ENCODE measurements around the gene TMPRSS11F.

The TMPRSS11F gene

GRCh38 chr4:68132342-68132741 is 2.7 kb upstream of the TMPRSS11F start:
- no peak overlapping the region for H3K27ac ChIP-seq
- TF ChIP-seq ZFX (IDR thresholded peaks at IDR 0.05; ENCODE audit: borderline replicate concordance) (no peak), CTCF (IDR thresholded peaks at IDR 0.05) (no peak)

- no peak for TF ChIP-seq ZFX (IDR thresholded peaks at IDR 0.05; ENCODE audit: borderline replicate concordance)
- TF ChIP-seq CTCF (IDR thresholded peaks at IDR 0.05), result no peak
- H3K27ac ChIP-seq, result no peak overlapping the region
Observed at GRCh38 chr4:68124262-68124661, 5.4 kb downstream of the TMPRSS11F start.

GRCh38 chr4:68123525-68123924 is 6.1 kb downstream of the TMPRSS11F start:
- no peak for TF ChIP-seq ZFX (IDR thresholded peaks at IDR 0.05; ENCODE audit: borderline replicate concordance)
- TF ChIP-seq CTCF (IDR thresholded peaks at IDR 0.05), result no peak

GRCh38 chr4:68119921-68120320 is 9.7 kb downstream of the TMPRSS11F start:
- TF ChIP-seq ZFX (IDR thresholded peaks at IDR 0.05; ENCODE audit: borderline replicate concordance), result no peak
- TF ChIP-seq CTCF (IDR thresholded peaks at IDR 0.05), result no peak
- no peak overlapping the region for H3K27ac ChIP-seq

More at GRCh38 chr4:68123525-68123924, 6.1 kb downstream of the TMPRSS11F start:
- H3K27ac ChIP-seq, result no peak overlapping the region

GRCh38 chr4:68110441-68110840 is 19.2 kb downstream of the TMPRSS11F start:
- no peak overlapping the region for H3K27ac ChIP-seq
- TF ChIP-seq CTCF (IDR thresholded peaks at IDR 0.05) (no peak), ZFX (IDR thresholded peaks at IDR 0.05; ENCODE audit: borderline replicate concordance) (no peak)

GRCh38 chr4:68109868-68110267 is 19.8 kb downstream of the TMPRSS11F start:
- H3K27ac ChIP-seq, result no peak overlapping the region

GRCh38 chr4:68082758-68083157 is 46.9 kb downstream of the TMPRSS11F start:
- no peak for TF ChIP-seq ZFX (IDR thresholded peaks at IDR 0.05; ENCODE audit: borderline replicate concordance)
- no peak for TF ChIP-seq CTCF (IDR thresholded peaks at IDR 0.05)
- no peak overlapping the region for H3K27ac ChIP-seq

More at GRCh38 chr4:68109868-68110267, 19.8 kb downstream of the TMPRSS11F start:
- TF ChIP-seq ZFX (IDR thresholded peaks at IDR 0.05; ENCODE audit: borderline replicate concordance) (no peak), CTCF (IDR thresholded peaks at IDR 0.05) (no peak)

Data from 22Rv1 (cell line).